ENCODE results near the gene ZSWIM7.
"Not testable (repeated sequence)": the region's sequence is repeated elsewhere in the genome, so short reads cannot be mapped to it uniquely, and the experiment has no call there.

The ZSWIM7 gene

DNA sequence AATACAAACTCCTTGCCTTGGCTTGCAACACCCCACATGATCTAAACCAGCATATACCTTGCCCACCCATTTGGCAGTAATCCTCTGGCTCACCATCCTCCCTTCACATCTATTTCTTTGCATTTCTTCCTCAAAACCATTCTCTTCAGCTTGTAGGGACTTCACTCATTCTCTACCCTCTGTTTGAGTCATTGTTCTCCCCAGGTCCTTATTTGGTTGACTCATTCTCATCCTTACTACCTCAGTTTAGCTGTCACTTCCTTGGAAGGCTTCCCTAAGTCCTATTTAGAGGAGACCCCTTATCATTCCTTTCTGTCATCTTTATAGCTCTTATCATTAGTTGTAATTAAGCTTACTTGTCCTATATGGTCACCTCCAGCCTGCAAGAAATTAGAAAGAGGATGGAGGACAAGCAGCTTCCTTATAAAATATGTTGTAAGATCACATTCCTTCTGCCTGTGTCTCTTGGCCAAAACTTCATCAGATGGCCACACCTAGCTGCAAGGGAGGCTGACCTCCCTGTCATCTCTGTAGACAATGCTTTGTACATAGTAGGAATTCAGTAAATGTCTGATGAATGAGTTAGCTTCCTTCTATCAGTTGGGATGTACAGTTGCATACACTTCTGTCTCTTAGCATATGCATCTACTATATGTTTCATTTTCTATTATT lies 1.9 kb upstream of the ZSWIM7 start:
- peak overlapping the region; percentile 74 for H3K4me3 ChIP-seq (ENCODE audit: low read depth, low read length)
- no peak for DNase-seq (ENCODE audit: low read depth)
- TF ChIP-seq, protein P1, sequence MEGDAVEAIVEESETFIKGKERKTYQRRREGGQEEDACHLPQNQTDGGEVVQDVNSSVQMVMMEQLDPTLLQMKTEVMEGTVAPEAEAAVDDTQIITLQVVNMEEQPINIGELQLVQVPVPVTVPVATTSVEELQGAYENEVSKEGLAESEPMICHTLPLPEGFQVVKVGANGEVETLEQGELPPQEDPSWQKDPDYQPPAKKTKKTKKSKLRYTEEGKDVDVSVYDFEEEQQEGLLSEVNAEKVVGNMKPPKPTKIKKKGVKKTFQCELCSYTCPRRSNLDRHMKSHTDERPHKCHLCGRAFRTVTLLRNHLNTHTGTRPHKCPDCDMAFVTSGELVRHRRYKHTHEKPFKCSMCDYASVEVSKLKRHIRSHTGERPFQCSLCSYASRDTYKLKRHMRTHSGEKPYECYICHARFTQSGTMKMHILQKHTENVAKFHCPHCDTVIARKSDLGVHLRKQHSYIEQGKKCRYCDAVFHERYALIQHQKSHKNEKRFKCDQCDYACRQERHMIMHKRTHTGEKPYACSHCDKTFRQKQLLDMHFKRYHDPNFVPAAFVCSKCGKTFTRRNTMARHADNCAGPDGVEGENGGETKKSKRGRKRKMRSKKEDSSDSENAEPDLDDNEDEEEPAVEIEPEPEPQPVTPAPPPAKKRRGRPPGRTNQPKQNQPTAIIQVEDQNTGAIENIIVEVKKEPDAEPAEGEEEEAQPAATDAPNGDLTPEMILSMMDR (IDR thresholded peaks at IDR 0.05; ENCODE audit: low read depth, low read length, missing control alignments): no peak

DNA sequence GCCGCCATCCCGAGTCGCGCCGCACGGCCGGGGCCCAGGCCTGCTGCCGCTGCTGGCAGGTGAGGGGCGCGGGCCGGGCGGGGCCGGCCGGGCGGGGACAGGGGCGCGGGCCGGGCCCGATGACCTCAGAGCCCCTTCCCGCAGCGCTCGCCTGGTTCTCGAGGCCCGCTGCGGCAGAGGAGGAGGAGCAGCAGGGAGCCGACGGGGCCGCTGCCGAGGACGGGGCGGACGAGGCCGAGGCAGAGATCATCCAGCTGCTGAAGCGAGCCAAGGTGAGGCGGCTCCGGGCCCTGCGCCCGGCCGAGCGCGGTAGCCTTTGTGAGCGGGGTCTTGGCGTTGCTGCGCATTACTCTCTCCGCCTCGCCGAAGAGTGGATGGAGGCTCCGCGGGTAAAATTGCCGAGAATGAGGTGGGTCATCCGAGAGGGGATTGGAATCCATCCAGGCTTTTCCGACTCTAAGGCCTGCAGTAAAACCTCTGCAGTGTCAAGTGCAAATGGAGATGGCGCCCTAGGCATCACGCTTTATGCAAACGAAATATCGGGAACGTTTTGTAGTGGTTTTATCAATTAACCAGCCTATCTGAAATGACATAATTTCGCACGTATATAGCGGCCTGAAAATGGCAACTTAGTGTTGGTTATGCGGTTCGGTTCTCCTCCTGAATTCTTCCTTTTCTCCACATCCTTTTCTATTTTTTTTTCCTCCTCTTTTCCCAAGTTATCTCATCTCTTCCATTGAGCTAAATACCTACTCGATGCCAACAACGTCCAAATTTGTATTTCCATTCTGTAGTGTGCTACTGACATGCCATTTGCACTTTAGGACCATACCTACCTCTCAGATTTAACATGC lies 697 bp upstream of the ZSWIM7 start:
- peak overlapping the region; percentile 74 for H3K4me3 ChIP-seq (ENCODE audit: low read depth, low read length)
- DNase-seq (ENCODE audit: low read depth): no peak

DNA sequence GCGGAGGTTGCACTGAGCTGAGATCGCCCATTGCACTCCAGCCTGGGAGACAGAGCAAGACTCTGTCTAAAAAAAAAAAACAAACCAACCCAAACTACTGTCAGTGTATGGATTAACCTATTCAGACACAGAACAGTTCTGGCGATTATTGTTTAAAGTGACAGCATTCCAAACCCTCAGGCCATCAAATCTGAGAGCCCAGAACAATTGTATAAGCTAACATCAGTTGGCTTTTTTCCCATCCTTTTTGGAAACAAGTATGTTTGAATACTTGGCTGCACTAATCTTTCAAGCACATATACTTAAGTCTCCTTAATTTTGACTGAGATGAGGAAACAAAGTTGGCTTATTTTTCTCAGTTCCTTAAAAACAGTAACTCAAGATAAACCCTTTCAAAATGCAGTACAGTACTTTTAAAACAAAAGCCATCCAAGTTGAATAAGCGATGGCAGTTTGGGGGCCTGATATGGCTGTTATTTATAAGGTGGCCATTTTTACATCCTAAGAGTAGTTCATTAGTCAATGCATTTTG lies 1.4 kb downstream of the ZSWIM7 start:
- TF ChIP-seq, protein P1 (IDR thresholded peaks at IDR 0.05; ENCODE audit: low read depth, low read length, missing control alignments): no peak
- no peak overlapping the region for H3K4me3 ChIP-seq (ENCODE audit: low read depth, low read length)
- DNase-seq (ENCODE audit: low read depth): no peak

More for the DNA sequence above, 697 bp upstream of the ZSWIM7 start:
- TF ChIP-seq, protein P1 (IDR thresholded peaks at IDR 0.05; ENCODE audit: low read depth, low read length, missing control alignments): no peak

DNA sequence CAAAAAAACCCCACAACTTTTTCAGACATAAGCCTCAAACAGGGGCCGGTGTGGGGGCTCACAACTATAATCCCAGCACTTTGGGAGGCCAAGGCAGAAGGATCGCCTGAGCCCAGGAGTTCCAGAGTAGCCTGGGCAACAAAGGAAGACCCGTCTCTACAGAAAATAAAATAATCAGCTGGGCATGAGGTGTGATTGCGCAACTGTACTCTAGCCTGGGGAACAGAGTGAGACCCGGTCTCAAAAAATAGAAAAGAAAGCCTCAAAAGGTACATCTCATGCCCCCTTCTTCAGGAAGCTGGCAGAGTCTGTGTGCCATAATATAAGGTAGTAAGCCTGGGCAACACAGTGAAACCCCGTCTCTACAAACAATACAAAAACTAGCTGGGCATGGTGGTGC lies 3.2 kb downstream of the ZSWIM7 start:
- no peak overlapping the region for H3K4me3 ChIP-seq (ENCODE audit: low read depth, low read length)
- TF ChIP-seq, protein P1 (IDR thresholded peaks at IDR 0.05; ENCODE audit: low read depth, low read length, missing control alignments): no peak
- DNase-seq (ENCODE audit: low read depth): no peak

DNA sequence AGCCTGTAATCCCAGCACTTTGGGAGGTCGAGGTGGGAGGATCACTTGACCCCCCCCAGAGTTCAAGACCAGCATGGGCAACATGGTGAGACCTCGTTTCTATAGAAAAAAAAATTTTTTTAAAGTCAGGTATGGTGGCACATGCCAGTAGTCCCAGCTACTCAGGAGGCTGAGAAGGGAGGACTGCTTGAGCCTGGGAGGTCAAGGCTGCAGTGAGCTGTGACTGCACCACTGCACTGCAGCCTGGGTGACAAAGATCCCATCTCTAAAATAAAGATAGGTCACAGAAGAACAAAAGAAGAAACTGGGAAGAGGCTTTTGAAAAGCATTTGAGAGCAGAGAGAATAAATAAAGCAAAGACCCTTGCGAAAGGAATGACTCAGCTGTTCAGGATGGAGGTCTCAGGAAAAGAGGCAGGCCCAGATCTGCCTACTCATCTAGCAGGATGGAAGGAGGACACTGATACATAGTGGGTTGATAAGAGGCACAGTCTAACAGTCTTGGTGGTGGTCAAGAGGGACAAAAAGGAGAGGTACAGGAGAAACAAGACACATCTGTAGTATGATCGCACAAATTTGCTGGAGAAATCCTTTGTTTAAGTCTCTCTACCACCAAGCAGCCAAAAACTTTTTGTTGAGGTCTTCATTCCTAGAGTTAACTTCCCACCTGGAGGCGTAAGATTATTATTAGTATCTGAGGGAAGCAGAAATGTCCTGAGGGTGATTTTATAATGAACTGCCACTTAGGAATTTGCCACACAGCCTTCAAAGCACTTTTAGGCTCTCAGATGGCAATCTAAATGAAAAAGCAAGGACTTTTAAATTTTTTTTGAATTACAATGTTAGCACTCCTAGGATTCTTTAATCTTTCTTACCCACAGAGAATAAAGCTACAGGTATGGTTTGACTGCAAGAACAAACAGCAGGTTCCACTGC lies 17.6 kb downstream of the ZSWIM7 start:
- no peak for DNase-seq (ENCODE audit: low read depth)
- H3K4me3 ChIP-seq (ENCODE audit: low read depth, low read length): no peak overlapping the region

DNA sequence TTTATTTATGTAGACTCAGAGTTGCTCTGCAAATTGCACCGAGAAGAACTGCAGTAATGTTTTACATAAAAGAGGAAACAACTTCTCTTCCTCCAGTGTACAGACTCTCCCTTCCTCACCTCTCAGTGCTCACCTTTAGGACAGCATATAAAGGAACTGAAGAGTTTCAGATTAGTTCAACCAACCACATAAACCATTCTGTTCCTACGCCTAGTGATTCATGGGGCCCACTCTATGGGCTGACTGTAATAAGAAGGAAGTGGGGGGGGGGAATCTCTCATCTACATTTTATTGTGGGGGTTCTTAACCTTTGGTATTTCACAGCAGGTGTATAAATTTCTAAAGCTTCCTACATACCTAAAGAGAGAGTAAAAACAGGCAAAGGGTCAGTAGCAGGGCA lies 18.3 kb downstream of the ZSWIM7 start:
- peak; percentile 45 for DNase-seq (ENCODE audit: low read depth)
- TF ChIP-seq, protein P1 (IDR thresholded peaks at IDR 0.05; ENCODE audit: low read depth, low read length, missing control alignments): no peak
- no peak overlapping the region for H3K4me3 ChIP-seq (ENCODE audit: low read depth, low read length)

More for the DNA sequence above, 17.6 kb downstream of the ZSWIM7 start:
- TF ChIP-seq, protein P1 (IDR thresholded peaks at IDR 0.05; ENCODE audit: low read depth, low read length, missing control alignments): no peak

DNA sequence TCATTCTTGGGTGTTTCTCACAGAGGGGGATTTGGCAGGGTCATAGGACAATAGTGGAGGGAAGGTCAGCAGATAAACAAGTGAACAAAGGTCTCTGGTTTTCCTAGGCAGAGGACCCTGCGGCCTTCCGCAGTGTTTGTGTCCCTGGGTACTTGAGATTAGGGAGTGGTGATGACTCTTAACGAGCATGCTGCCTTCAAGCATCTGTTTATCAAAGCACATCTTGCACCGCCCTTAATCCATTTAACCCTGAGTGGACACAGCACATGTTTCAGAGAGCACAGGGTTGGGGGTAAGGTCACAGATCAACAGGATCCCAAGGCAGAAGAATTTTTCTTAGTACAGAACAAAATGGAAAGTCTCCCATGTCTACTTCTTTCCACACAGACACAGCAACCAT lies 20.5 kb downstream of the ZSWIM7 start:
- H3K4me3 ChIP-seq (ENCODE audit: low read depth, low read length); DNase-seq (ENCODE audit: low read depth): not testable (repeated sequence)
